ENCODE data around the gene KRT2.

Gene KRT2

DNA sequence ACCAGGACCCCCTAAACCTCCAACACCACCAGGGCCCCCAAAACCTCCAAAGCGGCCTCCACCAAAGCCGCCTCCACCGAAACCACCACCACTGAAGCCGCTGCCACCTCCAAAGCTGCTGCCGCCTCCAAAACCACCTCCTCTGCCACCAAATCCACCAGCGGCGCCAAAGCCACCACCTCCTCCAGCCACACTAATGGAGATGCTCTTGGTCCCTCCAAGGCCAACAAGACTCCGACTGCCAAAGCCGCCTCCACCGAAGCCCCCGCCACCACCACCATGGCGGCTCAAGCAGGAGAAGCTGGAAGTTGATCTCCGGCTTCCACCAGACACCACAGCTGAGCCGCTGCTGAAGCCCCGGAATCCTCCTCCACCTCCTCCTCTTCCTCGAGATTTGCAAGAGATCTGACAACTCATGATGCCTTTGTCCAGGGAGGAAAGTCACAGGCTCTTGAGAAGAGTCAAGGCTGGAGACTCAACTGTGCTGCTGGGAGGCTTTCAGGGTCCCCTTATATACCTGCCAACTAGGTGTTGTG is at the start of gene KRT2:
TSS of gene KRT2 (minus strand) at position 486 of the 536 bp plus-strand sequence. CDS start at position 417, 69 bp downstream.
- in situ Hi-C loops (cut with MboI; ENCODE audit: low sequenced_read_pairs): no loop called here

DNA sequence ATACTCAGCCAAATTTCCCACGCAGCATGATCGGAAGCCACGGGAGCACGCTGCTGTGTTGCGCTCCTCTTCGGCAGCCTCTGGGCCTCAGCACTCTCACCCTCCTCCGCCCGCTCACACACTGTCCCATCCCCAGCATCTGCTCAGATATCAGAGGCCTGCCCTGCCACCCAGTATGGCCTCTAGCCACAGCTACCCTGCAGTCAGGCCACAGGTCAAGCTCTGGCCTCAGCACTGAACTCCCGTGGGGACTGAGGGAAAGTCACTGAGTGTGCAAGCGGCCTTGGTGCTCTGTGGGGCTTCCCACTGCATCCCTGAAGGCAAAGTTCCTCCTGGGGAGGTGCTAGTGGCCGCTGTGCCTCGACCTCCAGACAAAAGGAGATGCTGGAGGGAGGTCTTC is 49.3 kb upstream of the KRT2 start:
- in situ Hi-C loops (cut with MboI; ENCODE audit: low sequenced_read_pairs): no loop called here

DNA sequence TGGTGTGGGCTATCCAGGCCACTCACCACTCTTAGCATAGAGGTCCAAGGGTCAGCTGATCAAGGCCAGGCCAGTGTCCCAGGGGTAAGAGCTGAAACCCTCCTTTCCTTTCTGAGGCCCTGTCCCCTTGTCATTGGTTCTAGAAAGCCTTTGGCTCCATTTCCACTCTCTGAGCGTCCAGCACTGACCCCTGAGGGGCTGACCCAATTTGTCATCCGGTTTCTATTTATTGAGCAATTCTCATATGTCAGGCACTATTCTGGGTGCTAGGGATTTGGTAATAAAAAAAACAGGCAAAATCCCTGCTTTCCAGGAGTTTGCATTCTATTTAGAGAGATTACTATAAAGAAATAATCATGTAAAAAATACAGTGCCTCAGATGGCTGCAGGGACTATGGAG is 47.9 kb upstream of the KRT2 start:
- in situ Hi-C loops (cut with MboI; ENCODE audit: low sequenced_read_pairs): no loop called here

DNA sequence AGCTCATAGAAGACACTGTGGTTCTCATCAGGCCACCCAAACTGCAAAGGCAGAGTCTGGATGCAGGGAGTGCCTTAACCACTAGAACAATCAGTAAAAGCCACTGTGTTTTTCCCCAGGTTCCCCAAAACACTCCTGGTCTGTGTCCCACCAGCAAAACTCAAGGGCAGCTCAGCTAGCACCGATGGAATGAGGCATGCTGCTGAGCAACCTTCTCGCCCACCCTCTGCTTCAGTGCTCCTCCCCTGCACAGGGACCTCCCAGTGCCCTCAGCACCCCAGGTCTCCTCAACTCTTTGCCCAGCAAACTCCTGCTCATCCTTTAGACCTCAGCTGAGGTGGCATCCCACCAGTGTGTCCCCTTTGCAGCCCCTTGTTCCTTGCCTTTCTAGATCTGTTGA is 47.4 kb upstream of the KRT2 start:
- in situ Hi-C loops (cut with MboI; ENCODE audit: low sequenced_read_pairs): no loop called here

- in situ Hi-C loops (cut with MboI; ENCODE audit: low sequenced_read_pairs): no loop called here
These were observed 46.8 kb upstream of the KRT2 start for GRCh38 chr12:52698651-52699340.

GRCh38 chr12:52697058-52697582 is 45.1 kb upstream of the KRT2 start:
- in situ Hi-C loops (cut with MboI; ENCODE audit: low sequenced_read_pairs): no loop called here

- in situ Hi-C loops (cut with MboI; ENCODE audit: low sequenced_read_pairs): no loop called here
These were observed 44.6 kb upstream of the KRT2 start for GRCh38 chr12:52696588-52696987.

DNA sequence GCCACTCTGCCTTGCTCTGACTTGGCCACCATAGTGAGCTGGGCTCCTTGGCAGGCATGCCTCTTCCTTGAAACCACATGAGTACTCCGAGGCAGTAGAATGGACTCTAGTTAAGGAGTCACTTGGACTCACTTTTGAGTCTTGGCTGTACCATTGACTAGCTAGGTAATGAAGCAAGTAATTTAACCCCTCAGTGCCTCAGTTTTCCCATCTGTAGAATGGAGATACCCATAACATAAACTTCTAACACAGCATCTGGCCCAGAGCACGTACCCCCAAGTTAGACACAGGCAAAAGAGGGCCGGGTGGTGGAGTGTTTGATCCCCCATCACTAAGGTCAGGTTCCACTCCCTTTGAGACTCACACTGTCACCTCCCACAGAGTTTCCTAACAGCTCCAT is 43.0 kb upstream of the KRT2 start:
- in situ Hi-C loops (cut with MboI; ENCODE audit: low sequenced_read_pairs): no loop called here

DNA sequence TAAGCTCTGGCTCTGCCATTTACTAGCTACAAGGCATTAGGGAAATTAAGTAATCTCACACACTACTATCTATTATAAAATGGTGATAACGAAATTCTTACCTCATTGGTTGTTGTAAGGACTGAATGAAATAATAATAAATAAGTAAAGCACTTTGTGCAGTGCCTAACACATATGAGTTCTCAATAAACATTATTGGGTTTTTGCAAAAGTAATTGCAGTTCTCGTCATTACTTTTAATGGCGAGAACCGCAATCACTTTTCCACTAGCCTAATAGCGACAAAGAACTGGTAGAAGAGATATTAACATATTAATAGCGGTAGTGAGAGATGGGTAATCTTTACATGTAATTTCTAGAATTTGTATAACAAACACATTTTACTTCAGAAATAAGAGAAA is 42.1 kb upstream of the KRT2 start:
- in situ Hi-C loops (cut with MboI; ENCODE audit: low sequenced_read_pairs): no loop called here

DNA sequence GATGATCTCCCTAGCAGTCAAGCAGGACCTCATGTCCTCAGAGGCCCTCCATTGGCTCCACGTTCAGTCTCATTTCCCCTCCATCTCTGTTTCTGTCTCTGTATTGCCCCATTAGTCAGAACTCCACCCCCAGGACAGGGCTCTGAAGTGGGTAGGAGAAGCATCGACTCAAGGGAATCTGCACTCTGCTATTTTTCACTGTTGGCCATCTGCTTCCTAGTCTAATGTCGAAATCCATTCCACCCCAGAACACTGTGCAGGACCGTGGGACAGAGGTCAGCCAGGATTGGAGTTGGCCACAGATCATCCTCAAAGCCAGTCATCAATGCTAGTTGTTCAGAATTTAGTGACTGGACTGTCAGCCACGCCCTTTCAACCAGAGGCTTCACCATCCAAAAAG is 41.2 kb upstream of the KRT2 start:
- in situ Hi-C loops (cut with MboI; ENCODE audit: low sequenced_read_pairs): no loop called here

- in situ Hi-C loops (cut with MboI; ENCODE audit: low sequenced_read_pairs): no loop called here
These were observed 40.2 kb upstream of the KRT2 start for GRCh38 chr12:52692254-52692653.

DNA sequence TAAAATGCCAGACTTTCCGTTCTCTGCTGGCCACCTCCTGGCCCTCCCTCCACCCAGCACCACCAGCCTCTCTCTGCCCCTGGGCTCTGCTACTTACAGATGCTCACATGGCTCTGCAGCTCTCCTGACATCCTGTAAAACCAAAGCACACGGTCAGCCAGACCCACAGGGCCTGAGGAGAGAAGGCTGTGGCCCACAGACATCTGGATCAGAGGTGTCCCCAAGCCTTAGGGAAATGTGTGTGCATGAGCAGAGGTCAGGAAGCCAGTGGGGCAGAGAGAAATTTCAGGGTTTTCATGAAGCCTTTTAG is 39.8 kb upstream of the KRT2 start:
- in situ Hi-C loops (cut with MboI; ENCODE audit: low sequenced_read_pairs): no loop called here

GRCh38 chr12:52691076-52691840 is 39.2 kb upstream of the KRT2 start:
- in situ Hi-C loops (cut with MboI; ENCODE audit: low sequenced_read_pairs): no loop called here

DNA sequence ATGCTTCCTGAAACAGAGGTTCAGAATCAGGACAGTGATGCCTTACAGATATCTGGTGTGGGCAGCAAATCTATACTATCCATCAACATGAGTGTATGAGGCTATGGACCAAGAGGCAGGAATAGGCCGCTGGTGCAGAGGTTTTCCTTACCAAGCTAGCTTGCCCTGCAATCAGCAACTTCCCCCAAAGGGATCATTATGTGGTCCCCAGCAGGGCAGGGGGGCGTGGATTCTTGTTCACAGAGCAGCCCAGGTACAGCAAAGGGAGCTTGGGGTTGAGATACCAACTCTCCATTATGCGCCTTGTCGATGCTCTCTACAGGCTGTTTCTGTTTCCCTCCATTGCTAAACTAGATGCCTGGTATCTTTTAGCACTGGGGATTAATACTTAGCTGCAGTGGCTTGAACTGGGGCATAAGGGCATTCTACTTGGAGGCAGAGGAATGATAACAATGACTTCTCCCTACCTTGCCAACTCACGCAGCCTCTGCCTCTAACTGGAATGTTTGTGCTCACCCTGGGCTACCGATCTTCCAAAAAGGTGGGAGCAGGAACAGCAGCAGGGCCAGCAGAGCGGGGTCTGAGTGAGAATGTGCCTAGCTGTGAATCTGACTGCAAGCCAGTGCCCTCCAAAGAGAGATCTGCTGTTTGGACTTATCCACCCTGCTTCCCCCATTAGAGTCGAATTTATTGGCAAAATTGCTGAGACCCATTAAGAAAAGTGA is 38.5 kb upstream of the KRT2 start:
- in situ Hi-C loops (cut with MboI; ENCODE audit: low sequenced_read_pairs): no loop called here

DNA sequence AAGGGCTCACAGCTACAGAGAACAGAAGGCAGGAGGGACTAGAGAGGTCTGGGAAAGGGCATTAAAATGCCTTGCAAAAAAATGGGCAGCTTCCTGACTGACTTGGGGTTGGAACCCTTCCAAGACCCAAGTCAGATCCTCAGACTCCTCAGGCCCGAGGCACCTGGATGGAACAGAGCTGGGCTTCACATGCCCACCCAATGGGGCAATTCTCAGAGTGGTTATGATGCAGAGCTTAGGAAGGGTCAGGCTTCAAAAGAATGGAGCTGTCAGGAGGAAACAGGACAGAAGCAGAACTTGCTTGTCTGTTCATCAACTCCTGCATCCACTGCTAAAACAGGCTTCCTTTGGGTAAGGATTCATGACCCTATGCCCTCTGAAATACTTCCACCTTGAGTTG is 37.9 kb upstream of the KRT2 start:
- in situ Hi-C loops (cut with MboI; ENCODE audit: low sequenced_read_pairs): no loop called here

DNA sequence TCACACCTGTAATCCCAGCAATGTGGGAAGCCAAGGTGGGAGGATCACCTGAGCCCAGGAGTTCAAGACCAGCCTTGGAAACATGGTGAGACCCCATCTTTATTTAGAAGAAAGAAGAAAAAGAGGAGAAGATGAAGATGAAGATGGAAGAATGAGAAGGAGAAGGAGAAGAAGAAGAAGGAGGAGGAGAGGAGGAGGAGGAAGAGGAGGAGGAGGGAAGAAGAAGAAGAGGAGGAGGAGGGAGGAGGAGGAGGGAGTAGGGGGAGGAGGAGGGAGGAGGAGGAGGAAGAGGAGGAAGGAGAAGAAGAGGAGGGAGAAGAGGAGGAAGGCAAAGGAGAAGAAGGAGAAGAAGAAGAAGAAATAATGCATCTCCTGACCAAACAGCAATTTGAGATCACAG is 37.2 kb upstream of the KRT2 start:
- in situ Hi-C loops (cut with MboI; ENCODE audit: low sequenced_read_pairs): no loop called here

DNA sequence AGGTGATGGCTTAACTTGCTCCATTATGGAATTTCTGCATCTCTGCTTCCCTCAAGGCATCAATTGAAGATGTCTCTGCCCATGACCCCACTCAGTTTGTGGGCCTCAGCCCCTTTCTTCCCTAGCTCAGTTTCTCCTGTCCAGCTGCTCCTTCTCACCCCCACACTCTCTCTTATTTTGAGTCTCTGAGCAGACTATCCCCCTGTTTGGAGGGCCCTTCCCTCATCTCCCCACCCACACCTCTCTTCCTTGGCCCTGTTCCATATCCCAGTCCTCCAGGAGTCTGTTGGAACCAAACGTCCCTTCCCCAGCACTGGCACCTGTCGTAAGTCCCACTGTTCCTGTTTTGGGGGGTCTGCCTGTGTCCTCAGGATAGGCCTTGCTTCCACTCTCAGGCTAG is 36.5 kb upstream of the KRT2 start:
- in situ Hi-C loops (cut with MboI; ENCODE audit: low sequenced_read_pairs): no loop called here

GRCh38 chr12:52687497-52688385 is 35.7 kb upstream of the KRT2 start:
- in situ Hi-C loops (cut with MboI; ENCODE audit: low sequenced_read_pairs): no loop called here

- in situ Hi-C loops (cut with MboI; ENCODE audit: low sequenced_read_pairs): no loop called here
These were observed 34.9 kb upstream of the KRT2 start for GRCh38 chr12:52686756-52687487.

DNA sequence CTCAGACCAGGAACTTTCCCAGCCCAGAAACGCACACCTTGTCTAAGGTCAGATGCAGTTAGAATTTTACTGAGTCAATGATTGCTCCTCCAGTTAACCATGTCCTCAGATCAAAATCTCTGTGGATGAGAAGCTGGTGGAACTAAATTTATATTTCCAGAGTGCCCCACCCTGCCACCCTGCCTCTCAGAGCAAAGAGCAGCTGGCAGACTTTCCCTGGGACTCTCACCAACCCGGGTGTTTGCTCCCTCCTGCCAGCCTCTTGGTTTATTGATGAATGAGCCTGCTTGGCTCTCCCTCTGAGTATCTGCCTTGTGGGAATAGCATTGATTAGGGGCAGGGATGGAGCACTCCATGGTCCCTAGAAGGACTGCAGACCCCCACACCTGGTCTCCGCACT is 34.1 kb upstream of the KRT2 start:
- in situ Hi-C loops (cut with MboI; ENCODE audit: low sequenced_read_pairs): no loop called here

Measured in HL-60/S4 treated with phorbol 12-myristate 13-acetate at 8.2 ng/mL for 4 days and 3 days (cell line).